GM12872 (cell line): ENCODE measurements around the gene DPPA5.

ENCODE experiments used
- CTCF ChIP-seq: IDR thresholded peaks from 3 replicates; pipeline ENCODE4 v1.5.1; 2011; ENCODE audit warnings: low read depth, mild to moderate bottlenecking, low read length, moderate library complexity; ENCODE audit not compliant: insufficient read depth

DPPA5 gene

GRCh38 chr6:73353636-73354593, at the start of gene DPPA5:
Gene DPPA5 (minus strand): TSS chr6:73354276. CDS start chr6:73354225, 51 bp downstream.
- no peak for TF ChIP-seq CTCF

- no peak for TF ChIP-seq CTCF
These were observed 46.6 kb upstream of the DPPA5 start for GRCh38 chr6:73400656-73401055.

GRCh38 chr6:73395875-73396274, 41.8 kb upstream of the DPPA5 start:
- no peak for TF ChIP-seq CTCF

GRCh38 chr6:73394577-73395354, 40.7 kb upstream of the DPPA5 start, which contains the start of gene DDX43:
Gene DDX43 (plus strand): TSS chr6:73394828. CDS start chr6:73394906, 78 bp downstream.
- no peak for TF ChIP-seq CTCF

- TF ChIP-seq CTCF: no peak
These were observed 39.2 kb upstream of the DPPA5 start for GRCh38 chr6:73393278-73393677.

- TF ChIP-seq CTCF: no peak
These were observed 37.6 kb upstream of the DPPA5 start for GRCh38 chr6:73391675-73392074.

- TF ChIP-seq CTCF: no peak
These were observed 35.8 kb upstream of the DPPA5 start for GRCh38 chr6:73389854-73390253.
